A549 (cell line): ENCODE data around the gene SMG9. TPM values are rescaled to one million over a fixed set of nuclear protein-coding genes. Genes with fewer than 3 reads are reported as not detected.
A peak's percentile ranks its signal among the peaks of the same experiment; 100 is the strongest.

Experiments
- ATAC-seq, 2 experiments: fragments of 200-7000 bp in 1 of 2; fragments of >200 bp in 1 of 2; cut with Nextera tagmentation in 1 of 2; cut with Tn5 transposase in 1 of 2; 3 replicates each; pipeline versions ENCODE4 v1.8.0 to v1.9.1; 2018 to 2020; ENCODE audit warnings: mild to moderate bottlenecking in 1 of 2, moderate library complexity in 1 of 2
- CTCF ChIA-PET: fragments of 300-600 bp; sonication (Branson Sonifier 250); formaldehyde crosslinking; extraction: SDS; loops from one replicate; lab custom pipeline; 2021; ENCODE audit warnings: antibody characterized with exemption, inconsistent platforms; lab: Yijun Ruan, JAX
- POLR2A ChIA-PET: fragments of 350-600 bp; formaldehyde crosslinking; extraction: SDS; loops from one replicate; lab custom pipeline; 2021; ENCODE audit warnings: antibody characterized with exemption, inconsistent platforms; lab: Yijun Ruan, JAX
- DNase-seq, 2 experiments: peaks; one replicate each; pipeline versions ENCODE4 v3.0.0 to v3.0.0-alpha.2; 2011 to 2016; ENCODE audit warnings: low read depth in 1 of 2, low spot score in 1 of 2
- FAIRE-seq: peaks from 2 replicates; lab custom pipeline; 2011; peaks lifted over from hg19 to GRCh38; lab: Jason Lieb, UNC
- H3K27ac ChIP-seq, 2 experiments: fragments of >200 bp; sonication (Bioruptor Twin); formaldehyde crosslinking; 3 replicates each; pipeline ENCODE4 v1.5.1; 2016 to 2017
- H3K4me1 ChIP-seq: fragments of >200 bp; sonication (Bioruptor Twin); formaldehyde crosslinking; 3 replicates; pipeline ENCODE4 v1.6.1; 2016
- H3K4me2 ChIP-seq: fragments of >200 bp; sonication (Bioruptor Twin); formaldehyde crosslinking; 3 replicates; pipeline ENCODE4 v1.6.1; 2016
- H3K4me3 ChIP-seq: fragments of >200 bp; sonication (Bioruptor Twin); formaldehyde crosslinking; 3 replicates; pipeline ENCODE4 v1.5.1; 2016
- H3K9me3 ChIP-seq: fragments of >200 bp; sonication (Bioruptor Twin); formaldehyde crosslinking; 3 replicates; pipeline ENCODE4 v1.6.1; 2016
- BHLHE40 ChIP-seq: IDR thresholded peaks from 2 replicates; pipeline ENCODE4 v1.6.1; 2012; ENCODE audit warnings: low read depth, low read length, inconsistent platforms
- CEBPB ChIP-seq, 2 experiments: fragments of >200 bp in 1 of 2; sonication (Bioruptor Twin) in 1 of 2; formaldehyde crosslinking in 1 of 2; IDR thresholded peaks; 2 replicates each; pipeline ENCODE4 v1.6.1; 2012 to 2016
- CHD4 ChIP-seq: fragments of 200-600 bp; sonication (generic); IDR thresholded peaks from 2 replicates; pipeline ENCODE4 v1.6.1; 2016; ENCODE audit warnings: antibody characterized with exemption, mild to moderate bottlenecking, borderline replicate concordance
- EHF ChIP-seq: fragments of 250-450 bp; sonication (Bioruptor Pico); IDR thresholded peaks from 2 replicates; pipeline ENCODE4 v1.5.0; 2020; ENCODE audit warnings: mild to moderate bottlenecking
- FOSL2 ChIP-seq, 2 experiments: fragments of 450-650 bp in 1 of 2; fragments of >200 bp in 1 of 2; sonication (Bioruptor Twin) in 1 of 2; formaldehyde crosslinking; IDR thresholded peaks; 2 replicates each; pipeline versions ENCODE4 v1.5.0 to v1.6.1; 2016 to 2020; ENCODE audit warnings: mild to moderate bottlenecking in 1 of 2, moderate library complexity in 1 of 2
- JUNB ChIP-seq: fragments of >200 bp; sonication (Bioruptor Twin); formaldehyde crosslinking; IDR thresholded peaks from 2 replicates; pipeline ENCODE4 v1.6.1; 2016
- MAFK ChIP-seq: fragments of 450-650 bp; IDR thresholded peaks from 2 replicates; pipeline ENCODE4 v1.6.1; 2014; ENCODE audit not compliant: partially characterized antibody
- MYC ChIP-seq: IDR thresholded peaks from 2 replicates; pipeline ENCODE4 v1.6.1; 2012; ENCODE audit warnings: mild to moderate bottlenecking, inconsistent platforms, low read length, improper control_type of control experiment, borderline replicate concordance
- NFE2L2 ChIP-seq: fragments of 150-350 bp; conservative IDR thresholded peaks from 2 replicates; pipeline ENCODE4 v1.6.1; 2014; ENCODE audit warnings: low read length
- NPAS2 ChIP-seq: fragments of 250-450 bp; sonication (Bioruptor Pico); IDR thresholded peaks from 2 replicates; pipeline ENCODE4 v1.8.0; 2022; ENCODE audit warnings: mild to moderate bottlenecking, moderate library complexity, borderline replicate concordance
- POLR2A ChIP-seq: IDR thresholded peaks from 2 replicates; pipeline ENCODE4 v1.6.1; 2012; ENCODE audit warnings: mild to moderate bottlenecking, low read length
- RNF2 ChIP-seq: fragments of 200-600 bp; sonication (generic); IDR thresholded peaks from 2 replicates; pipeline ENCODE4 v1.6.1; 2016; ENCODE audit warnings: low read depth, mild to moderate bottlenecking, antibody characterized with exemption, moderate library complexity, borderline replicate concordance
- SREBF2 ChIP-seq: fragments of 450-650 bp; IDR thresholded peaks from 2 replicates; pipeline ENCODE4 v1.6.1; 2014; ENCODE audit warnings: mild to moderate bottlenecking, moderate library complexity
- TFCP2L1 ChIP-seq: fragments of 250-450 bp; sonication (Bioruptor Pico); IDR thresholded peaks from 2 replicates; pipeline ENCODE4 v1.5.0; 2021; ENCODE audit warnings: mild to moderate bottlenecking
- TP53 ChIP-seq: fragments of 250-450 bp; sonication (Bioruptor Pico); IDR thresholded peaks from 2 replicates; pipeline ENCODE4 v1.5.0; 2021; ENCODE audit warnings: mild to moderate bottlenecking, moderate library complexity
- ZNF302 ChIP-seq: fragments of 250-450 bp; sonication (Bioruptor Pico); IDR thresholded peaks from 2 replicates; pipeline ENCODE4 v1.9.0; 2021; ENCODE audit warnings: inconsistent platforms, mild to moderate bottlenecking, moderate library complexity
- WGBS: methylation state at CpG from one replicate; pipeline ENCODE4 v1.1.6; 2017; ENCODE audit errors: missing lambda C conversion rate; 5-methylcytosine and 5-hydroxymethylcytosine counted together
- polyA plus RNA-seq, 4 experiments: library from polyadenylated mRNA; depleted of rRNA in 3 of 4; stranded (reverse); fragments of >200 nt; fragmentation: RNase III in 1 of 4; extraction: RNeasy Plus Mini Kit Qiagen cat#74134 plus additional on column Dnase treatment in 1 of 4; gene quantifications; 2 replicates in 3 of 4; 3 replicates in 1 of 4; pipeline ENCODE4 v1.2.3, GENCODE V29; 2011 to 2017
- TF ChIP-seq, protein P1 (sequence below): fragments of >200 bp; sonication (Bioruptor Twin); formaldehyde crosslinking; IDR thresholded peaks from 3 replicates; pipeline ENCODE4 v1.5.1; 2016
- TF ChIP-seq, protein P2 (sequence below): fragments of 150-350 bp; IDR thresholded peaks from 2 replicates; pipeline ENCODE4 v1.6.1; 2014; ENCODE audit warnings: low read depth, mild to moderate bottlenecking, low read length
- TF ChIP-seq, protein P3 (sequence below): IDR thresholded peaks from 2 replicates; pipeline ENCODE4 v1.6.1; 2012; ENCODE audit warnings: low read depth, borderline replicate concordance
- TF ChIP-seq, protein P4 (sequence below): fragments of 450-650 bp; IDR thresholded peaks from 2 replicates; pipeline ENCODE4 v1.6.1; 2014; ENCODE audit warnings: antibody characterized with exemption

Gene SMG9
- polyA plus RNA-seq, 2 of the 4 experiments (the other 2 are of a cell fraction) = 14.2 to 44.2 TPM

DNA sequence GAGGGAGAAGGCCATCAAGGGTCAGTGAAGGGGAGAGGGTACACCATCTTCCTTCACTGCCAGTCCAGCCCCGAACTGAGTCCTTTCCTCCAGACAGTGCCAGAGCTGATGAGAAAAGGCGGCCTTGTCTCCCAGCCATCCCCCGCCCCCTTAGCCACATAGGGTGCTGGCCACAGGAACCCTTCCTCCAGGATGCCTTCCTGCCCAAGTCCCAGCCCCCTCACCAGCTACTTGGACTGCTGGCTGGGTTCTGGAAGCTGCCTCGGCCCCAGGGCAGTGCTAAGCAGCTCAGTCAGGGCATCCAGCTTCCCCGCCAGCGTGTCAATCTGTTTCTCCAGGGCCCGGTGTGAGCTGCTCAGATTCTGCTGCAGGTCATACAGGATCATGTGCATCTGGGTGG is 12.6 kb upstream of the SMG9 start:
- POLR2A ChIA-PET = interaction anchor here (1.2 to 2.0 kb wide), 2 partner anchors 12 to 14 kb away, joined by 3 to 8 read pairs; partner anchors contain the start of gene SMG9
- no peak overlapping the region for H3K4me3 ChIP-seq
- TF ChIP-seq TP53 (CRISPR knock-in tag) (no peak), CHD4 (no peak), NFE2L2 (no peak), POLR2A (no peak), NPAS2 (no peak), MAFK (no peak), CEBPB (IDR thresholded peaks at IDR 0.05) (no peak), TFCP2L1 (CRISPR knock-in tag) (no peak), JUNB (no peak), ZNF302 (CRISPR knock-in tag) (no peak), SREBF2 (no peak)
- TF ChIP-seq, protein P1, sequence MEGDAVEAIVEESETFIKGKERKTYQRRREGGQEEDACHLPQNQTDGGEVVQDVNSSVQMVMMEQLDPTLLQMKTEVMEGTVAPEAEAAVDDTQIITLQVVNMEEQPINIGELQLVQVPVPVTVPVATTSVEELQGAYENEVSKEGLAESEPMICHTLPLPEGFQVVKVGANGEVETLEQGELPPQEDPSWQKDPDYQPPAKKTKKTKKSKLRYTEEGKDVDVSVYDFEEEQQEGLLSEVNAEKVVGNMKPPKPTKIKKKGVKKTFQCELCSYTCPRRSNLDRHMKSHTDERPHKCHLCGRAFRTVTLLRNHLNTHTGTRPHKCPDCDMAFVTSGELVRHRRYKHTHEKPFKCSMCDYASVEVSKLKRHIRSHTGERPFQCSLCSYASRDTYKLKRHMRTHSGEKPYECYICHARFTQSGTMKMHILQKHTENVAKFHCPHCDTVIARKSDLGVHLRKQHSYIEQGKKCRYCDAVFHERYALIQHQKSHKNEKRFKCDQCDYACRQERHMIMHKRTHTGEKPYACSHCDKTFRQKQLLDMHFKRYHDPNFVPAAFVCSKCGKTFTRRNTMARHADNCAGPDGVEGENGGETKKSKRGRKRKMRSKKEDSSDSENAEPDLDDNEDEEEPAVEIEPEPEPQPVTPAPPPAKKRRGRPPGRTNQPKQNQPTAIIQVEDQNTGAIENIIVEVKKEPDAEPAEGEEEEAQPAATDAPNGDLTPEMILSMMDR = no peak
- TF ChIP-seq, protein P2, sequence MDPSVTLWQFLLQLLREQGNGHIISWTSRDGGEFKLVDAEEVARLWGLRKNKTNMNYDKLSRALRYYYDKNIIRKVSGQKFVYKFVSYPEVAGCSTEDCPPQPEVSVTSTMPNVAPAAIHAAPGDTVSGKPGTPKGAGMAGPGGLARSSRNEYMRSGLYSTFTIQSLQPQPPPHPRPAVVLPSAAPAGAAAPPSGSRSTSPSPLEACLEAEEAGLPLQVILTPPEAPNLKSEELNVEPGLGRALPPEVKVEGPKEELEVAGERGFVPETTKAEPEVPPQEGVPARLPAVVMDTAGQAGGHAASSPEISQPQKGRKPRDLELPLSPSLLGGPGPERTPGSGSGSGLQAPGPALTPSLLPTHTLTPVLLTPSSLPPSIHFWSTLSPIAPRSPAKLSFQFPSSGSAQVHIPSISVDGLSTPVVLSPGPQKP = no peak
- TF ChIP-seq, protein P3, sequence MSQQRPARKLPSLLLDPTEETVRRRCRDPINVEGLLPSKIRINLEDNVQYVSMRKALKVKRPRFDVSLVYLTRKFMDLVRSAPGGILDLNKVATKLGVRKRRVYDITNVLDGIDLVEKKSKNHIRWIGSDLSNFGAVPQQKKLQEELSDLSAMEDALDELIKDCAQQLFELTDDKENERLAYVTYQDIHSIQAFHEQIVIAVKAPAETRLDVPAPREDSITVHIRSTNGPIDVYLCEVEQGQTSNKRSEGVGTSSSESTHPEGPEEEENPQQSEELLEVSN = no peak
- TF ChIP-seq, protein P4, sequence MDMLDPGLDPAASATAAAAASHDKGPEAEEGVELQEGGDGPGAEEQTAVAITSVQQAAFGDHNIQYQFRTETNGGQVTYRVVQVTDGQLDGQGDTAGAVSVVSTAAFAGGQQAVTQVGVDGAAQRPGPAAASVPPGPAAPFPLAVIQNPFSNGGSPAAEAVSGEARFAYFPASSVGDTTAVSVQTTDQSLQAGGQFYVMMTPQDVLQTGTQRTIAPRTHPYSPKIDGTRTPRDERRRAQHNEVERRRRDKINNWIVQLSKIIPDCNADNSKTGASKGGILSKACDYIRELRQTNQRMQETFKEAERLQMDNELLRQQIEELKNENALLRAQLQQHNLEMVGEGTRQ = no peak
- DNase-seq = no peak
- FAIRE-seq = no peak
- CTCF ChIA-PET = interaction anchor here (0.8 to 22.3 kb wide), 15 partner anchors 8 to 163 kb away, joined by 3 to 565 read pairs (median 4); partner anchors contain the start of genes KCNN4, PLAUR and SMG9
- H3K4me2 ChIP-seq = no peak overlapping the region
- peaks cover 38% of the 10 kb centered on the region for H3K4me1 ChIP-seq
- 83% methylated on average over 5 of the region's 7 CpGs for WGBS
- peak overlapping the region in 1 of 2 experiments; percentile 92; a peak in 2 of 6 replicates for H3K27ac ChIP-seq
- no peaks in the 10 kb centered on the region for H3K9me3 ChIP-seq
- no peak for ATAC-seq

DNA sequence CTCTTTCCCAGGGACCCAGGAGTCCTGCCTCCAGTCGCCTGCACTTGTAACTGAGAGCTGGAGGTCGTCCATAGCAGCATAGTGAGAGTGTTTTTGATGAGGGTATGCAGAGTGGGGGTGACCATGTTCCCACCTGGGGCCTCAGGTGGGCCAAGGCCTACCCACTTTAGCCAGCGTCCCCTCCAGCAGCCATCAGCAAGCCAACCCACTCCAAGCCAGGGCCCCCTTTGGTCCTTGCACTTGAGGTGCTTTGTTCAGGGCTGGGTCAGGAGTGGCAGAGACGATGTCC is 11.9 kb upstream of the SMG9 start:
- Histone ChIP-seq H3K27ac (peak overlapping the region; percentile 90 to 92; a peak in 5 of 6 replicates), H3K4me2 (no peak overlapping the region), H3K4me3 (no peak overlapping the region), H3K9me3 (no peaks in the 10 kb centered on the region), H3K4me1 (peaks cover 38% of the 10 kb centered on the region)
- DNase-seq = no peak
- ATAC-seq = no peak; a peak in 1 of 6 replicates
- CTCF ChIA-PET = interaction anchor here (0.5 to 22.3 kb wide), 22 partner anchors 12 to 1305 kb away, joined by 3 to 565 read pairs (median 4); partner anchors contain the start of genes KCNN4, PLAUR and SMG9
- no peak for TF ChIP-seq RNF2
- TF ChIP-seq FOSL2 (IDR thresholded peaks at IDR 0.05) = no peak
- TF ChIP-seq FOSL2 (CRISPR knock-in tag; IDR thresholded peaks at IDR 0.05) = no peak
- no peak for TF ChIP-seq BHLHE40
- TF ChIP-seq EHF (CRISPR knock-in tag) = no peak
- TF ChIP-seq, protein P1 = peak; percentile 31; the same call in 2 of the 3 replicates
- no peak for TF ChIP-seq MYC
- POLR2A ChIA-PET = interaction anchor here (0.8 to 2.0 kb wide), 5 partner anchors 9 to 98 kb away, joined by 3 to 8 read pairs (median 5); partner anchors contain the start of genes KCNN4 and SMG9
- 57% methylated on average over 3 of the region's 4 CpGs for WGBS
- no peak for FAIRE-seq
